ENCODE measurements around the gene KBTBD2.

DNA sequence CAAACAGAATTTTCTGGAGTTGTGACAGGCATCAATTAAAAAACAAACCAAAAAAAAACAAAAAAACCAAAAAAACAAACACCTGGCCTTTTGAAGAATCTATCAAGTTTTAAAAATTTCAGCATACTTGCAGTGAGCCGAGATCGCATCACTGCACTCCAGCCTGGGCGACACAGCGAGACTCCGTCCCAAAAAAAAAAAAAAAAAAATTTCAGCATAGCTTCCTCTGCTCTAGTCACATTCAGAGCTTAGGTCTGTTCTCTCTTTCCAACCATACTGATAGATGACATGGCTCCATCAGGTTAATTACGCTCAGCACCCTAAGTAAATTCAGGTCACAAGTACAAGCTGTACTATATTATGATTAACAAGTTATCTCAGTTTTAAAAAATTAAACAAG is 3.1 kb downstream of the KBTBD2 start:
- TF ChIP-seq, protein P1, sequence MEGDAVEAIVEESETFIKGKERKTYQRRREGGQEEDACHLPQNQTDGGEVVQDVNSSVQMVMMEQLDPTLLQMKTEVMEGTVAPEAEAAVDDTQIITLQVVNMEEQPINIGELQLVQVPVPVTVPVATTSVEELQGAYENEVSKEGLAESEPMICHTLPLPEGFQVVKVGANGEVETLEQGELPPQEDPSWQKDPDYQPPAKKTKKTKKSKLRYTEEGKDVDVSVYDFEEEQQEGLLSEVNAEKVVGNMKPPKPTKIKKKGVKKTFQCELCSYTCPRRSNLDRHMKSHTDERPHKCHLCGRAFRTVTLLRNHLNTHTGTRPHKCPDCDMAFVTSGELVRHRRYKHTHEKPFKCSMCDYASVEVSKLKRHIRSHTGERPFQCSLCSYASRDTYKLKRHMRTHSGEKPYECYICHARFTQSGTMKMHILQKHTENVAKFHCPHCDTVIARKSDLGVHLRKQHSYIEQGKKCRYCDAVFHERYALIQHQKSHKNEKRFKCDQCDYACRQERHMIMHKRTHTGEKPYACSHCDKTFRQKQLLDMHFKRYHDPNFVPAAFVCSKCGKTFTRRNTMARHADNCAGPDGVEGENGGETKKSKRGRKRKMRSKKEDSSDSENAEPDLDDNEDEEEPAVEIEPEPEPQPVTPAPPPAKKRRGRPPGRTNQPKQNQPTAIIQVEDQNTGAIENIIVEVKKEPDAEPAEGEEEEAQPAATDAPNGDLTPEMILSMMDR (IDR thresholded peaks at IDR 0.05; ENCODE audit: poor library complexity, severe bottlenecking) = no peak
- TF ChIP-seq EZH2 (IDR thresholded peaks at IDR 0.05; ENCODE audit: borderline replicate concordance, insufficient read depth, low read length, poor library complexity, severe bottlenecking) (no peak), SMC3 (conservative IDR thresholded peaks at IDR 0.05; ENCODE audit: poor library complexity) (no peak), RAD21 (conservative IDR thresholded peaks at IDR 0.05) (no peak), POLR2AphosphoS5 (IDR thresholded peaks at IDR 0.05) (no peak), MXI1 (conservative IDR thresholded peaks at IDR 0.05; ENCODE audit: poor library complexity, severe bottlenecking) (no peak), EP300 (conservative IDR thresholded peaks at IDR 0.05; ENCODE audit: poor library complexity, severe bottlenecking) (no peak), TAF1 (IDR thresholded peaks at IDR 0.05; ENCODE audit: low read depth) (no peak)
- TF ChIP-seq, protein P2, sequence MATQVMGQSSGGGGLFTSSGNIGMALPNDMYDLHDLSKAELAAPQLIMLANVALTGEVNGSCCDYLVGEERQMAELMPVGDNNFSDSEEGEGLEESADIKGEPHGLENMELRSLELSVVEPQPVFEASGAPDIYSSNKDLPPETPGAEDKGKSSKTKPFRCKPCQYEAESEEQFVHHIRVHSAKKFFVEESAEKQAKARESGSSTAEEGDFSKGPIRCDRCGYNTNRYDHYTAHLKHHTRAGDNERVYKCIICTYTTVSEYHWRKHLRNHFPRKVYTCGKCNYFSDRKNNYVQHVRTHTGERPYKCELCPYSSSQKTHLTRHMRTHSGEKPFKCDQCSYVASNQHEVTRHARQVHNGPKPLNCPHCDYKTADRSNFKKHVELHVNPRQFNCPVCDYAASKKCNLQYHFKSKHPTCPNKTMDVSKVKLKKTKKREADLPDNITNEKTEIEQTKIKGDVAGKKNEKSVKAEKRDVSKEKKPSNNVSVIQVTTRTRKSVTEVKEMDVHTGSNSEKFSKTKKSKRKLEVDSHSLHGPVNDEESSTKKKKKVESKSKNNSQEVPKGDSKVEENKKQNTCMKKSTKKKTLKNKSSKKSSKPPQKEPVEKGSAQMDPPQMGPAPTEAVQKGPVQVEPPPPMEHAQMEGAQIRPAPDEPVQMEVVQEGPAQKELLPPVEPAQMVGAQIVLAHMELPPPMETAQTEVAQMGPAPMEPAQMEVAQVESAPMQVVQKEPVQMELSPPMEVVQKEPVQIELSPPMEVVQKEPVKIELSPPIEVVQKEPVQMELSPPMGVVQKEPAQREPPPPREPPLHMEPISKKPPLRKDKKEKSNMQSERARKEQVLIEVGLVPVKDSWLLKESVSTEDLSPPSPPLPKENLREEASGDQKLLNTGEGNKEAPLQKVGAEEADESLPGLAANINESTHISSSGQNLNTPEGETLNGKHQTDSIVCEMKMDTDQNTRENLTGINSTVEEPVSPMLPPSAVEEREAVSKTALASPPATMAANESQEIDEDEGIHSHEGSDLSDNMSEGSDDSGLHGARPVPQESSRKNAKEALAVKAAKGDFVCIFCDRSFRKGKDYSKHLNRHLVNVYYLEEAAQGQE (IDR thresholded peaks at IDR 0.05; ENCODE audit: borderline replicate concordance) = no peak
